GM12865 (cell line): Measurements from ENCODE around the gene IL1RAP.

Source experiments
- DNase-seq: peaks from one replicate; pipeline ENCODE4 v3.0.0; 2010; ENCODE audit warnings: low read depth
- H3K4me3 ChIP-seq: 2 replicates; pipeline ENCODE4 v1.5.1; 2011; ENCODE audit warnings: mild to moderate bottlenecking, low read depth, low read length, control low read depth
- TF ChIP-seq, protein P1 (sequence below): IDR thresholded peaks from 2 replicates; pipeline ENCODE4 v1.5.1; 2011; ENCODE audit warnings: low read length, control low read depth, low read depth, inconsistent platforms; ENCODE audit not compliant: insufficient read depth; ENCODE audit errors: missing control alignments

IL1RAP gene

GRCh38 chr3:190486908-190487607, 26.8 kb upstream of the IL1RAP start:
- TF ChIP-seq, protein P1, sequence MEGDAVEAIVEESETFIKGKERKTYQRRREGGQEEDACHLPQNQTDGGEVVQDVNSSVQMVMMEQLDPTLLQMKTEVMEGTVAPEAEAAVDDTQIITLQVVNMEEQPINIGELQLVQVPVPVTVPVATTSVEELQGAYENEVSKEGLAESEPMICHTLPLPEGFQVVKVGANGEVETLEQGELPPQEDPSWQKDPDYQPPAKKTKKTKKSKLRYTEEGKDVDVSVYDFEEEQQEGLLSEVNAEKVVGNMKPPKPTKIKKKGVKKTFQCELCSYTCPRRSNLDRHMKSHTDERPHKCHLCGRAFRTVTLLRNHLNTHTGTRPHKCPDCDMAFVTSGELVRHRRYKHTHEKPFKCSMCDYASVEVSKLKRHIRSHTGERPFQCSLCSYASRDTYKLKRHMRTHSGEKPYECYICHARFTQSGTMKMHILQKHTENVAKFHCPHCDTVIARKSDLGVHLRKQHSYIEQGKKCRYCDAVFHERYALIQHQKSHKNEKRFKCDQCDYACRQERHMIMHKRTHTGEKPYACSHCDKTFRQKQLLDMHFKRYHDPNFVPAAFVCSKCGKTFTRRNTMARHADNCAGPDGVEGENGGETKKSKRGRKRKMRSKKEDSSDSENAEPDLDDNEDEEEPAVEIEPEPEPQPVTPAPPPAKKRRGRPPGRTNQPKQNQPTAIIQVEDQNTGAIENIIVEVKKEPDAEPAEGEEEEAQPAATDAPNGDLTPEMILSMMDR = no peak

GRCh38 chr3:190491533-190492054, 22.3 kb upstream of the IL1RAP start:
- peak; percentile 31 for DNase-seq
- TF ChIP-seq, protein P1 = no peak

More at GRCh38 chr3:190486908-190487607, 26.8 kb upstream of the IL1RAP start:
- H3K4me3 ChIP-seq = no peak overlapping the region
- DNase-seq = no peak

DNA sequence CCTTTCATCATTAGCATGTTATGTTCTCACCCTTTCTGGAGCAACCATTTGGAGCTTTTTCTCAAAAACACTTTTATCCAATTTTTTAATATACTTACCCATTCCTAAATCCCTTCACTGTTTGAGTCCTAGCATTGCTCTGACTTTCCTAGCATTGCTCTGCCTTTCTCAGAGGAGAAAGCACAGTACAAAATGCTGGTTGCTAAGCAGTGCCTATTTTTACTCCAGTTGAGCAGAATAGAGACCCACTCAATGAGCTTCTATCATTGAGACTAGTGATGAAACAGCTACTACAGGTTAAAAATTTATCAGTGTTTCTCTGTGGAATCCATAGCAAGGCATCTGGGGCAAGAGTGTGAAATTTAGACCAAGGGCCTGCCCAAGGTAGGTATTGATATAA, 21.8 kb upstream of the IL1RAP start:
- no peak for DNase-seq
- TF ChIP-seq, protein P1 = no peak

More at GRCh38 chr3:190491533-190492054, 22.3 kb upstream of the IL1RAP start:
- no peak overlapping the region for H3K4me3 ChIP-seq

DNA sequence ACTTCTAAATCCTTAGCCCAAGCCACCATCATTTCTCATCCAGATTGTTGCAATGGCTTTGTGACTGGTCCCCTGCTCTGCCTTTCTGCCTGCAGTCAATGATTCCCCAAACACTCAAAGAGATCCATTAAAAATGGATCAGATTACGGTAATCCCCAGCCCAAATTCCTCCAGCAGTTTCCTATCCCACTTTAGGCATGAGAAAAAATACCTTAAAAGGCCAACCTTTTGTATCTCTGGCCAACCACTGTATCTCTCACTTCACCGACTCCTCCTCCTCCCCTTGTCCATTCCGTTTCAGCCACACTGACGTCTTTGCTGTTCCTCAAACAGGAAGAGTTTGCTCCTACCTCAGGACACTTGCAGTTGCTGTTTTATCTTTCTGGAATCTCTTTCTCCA, 20.9 kb upstream of the IL1RAP start:
- DNase-seq = no peak
- no peak overlapping the region for H3K4me3 ChIP-seq
- TF ChIP-seq, protein P1 = no peak

More for the DNA sequence above, 21.8 kb upstream of the IL1RAP start:
- no peak overlapping the region for H3K4me3 ChIP-seq

- H3K4me3 ChIP-seq = no peak overlapping the region
- DNase-seq = no peak
- TF ChIP-seq, protein P1 = no peak
Observed at GRCh38 chr3:190494907-190495306, 19.0 kb upstream of the IL1RAP start.

GRCh38 chr3:190495354-190495753, 18.5 kb upstream of the IL1RAP start:
- TF ChIP-seq, protein P1 = no peak
- no peak for DNase-seq
- no peak overlapping the region for H3K4me3 ChIP-seq
